NCI-H1105 treated with DMSO at 0.1 percent for 48 hours (cell line): Measurements from ENCODE around the gene NODAL.
A peak's percentile ranks its signal among the peaks of the same experiment; 100 is the strongest.

Source experiments
- DNase-seq: peaks from one replicate; lab custom pipeline; 2025; lab: John Stamatoyannopoulos, UW

Gene NODAL

DNA sequence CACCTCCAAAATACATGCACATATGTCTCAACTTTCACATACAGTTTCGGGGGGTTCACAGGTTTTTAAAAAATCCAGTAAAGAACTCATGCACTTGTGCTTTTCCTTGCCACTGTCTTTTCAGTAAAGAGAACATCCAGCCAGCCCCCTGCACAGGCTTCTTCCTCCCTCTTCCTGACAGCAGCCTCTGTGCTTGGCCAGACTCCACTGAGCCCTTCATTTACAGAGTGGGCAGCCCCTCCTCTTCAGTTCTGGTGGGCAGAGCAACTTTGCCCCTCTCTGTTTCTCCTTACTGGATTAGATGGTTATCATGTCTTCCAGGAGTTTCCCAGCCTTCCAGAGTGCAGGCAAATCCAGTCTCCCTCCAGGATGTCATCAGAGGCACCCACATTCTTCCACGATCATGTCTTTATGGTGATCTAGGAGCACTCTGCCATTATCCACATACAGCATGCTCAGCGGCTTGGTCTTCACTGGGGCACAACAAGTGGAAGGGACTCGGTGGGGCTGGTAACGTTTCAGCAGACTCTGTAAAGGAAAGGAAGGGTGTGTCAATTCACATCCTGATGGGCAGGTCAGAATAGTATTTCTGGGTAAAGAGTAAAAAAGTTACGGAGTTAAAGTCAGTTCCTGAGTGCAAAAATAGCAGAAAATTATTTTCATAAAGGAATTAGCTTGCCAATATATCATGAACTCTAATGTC lies 8.8 kb downstream of the NODAL start:
- no peak for DNase-seq

GRCh38 chr10:70432101-70432500 lies 9.4 kb downstream of the NODAL start:
- no peak for DNase-seq

GRCh38 chr10:70430493-70431445 lies 10.7 kb downstream of the NODAL start:
- DNase-seq, result no peak

DNA sequence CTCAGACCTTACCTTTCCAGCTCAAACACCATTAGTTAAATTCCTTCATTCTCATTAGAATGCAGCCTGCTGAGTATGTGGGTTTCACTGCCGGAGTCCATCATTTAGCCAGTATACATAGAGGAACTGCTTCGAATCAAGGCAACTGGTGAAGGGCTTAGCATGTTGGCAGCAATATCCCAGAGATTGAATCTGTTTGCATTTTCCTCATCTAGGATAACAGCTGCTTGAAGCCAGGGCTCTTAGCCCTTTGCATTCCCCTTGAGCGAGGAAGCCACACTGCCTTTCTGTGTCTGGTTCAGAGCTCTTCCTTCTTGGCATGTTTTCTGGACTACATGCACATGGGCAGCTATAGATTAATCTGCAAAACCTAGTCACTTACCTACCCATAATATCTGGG lies 14.7 kb downstream of the NODAL start:
- no peak for DNase-seq

- DNase-seq, result no peak
Observed at GRCh38 chr10:70425096-70425495, 16.4 kb downstream of the NODAL start.

GRCh38 chr10:70424320-70424719 lies 17.2 kb downstream of the NODAL start:
- no peak for DNase-seq

DNA sequence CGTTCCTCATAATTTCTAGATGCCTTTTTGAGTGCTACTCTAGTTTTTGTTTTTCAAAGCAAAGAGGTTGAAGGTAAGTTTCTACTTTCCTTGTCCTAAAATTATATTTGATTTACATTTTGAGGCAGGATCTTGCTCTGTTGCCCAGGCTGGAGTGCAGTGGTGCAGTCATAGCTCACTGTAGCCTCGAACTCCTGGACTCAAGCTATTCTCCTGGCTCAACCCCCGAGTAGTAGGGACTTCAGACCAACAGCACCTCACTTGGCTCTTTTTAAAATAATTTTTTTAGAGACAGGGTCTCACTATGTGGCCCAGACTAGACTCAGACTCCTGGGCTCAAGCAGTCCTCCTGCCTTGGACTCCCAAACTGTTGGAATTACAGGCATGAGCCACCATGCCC lies 22.8 kb downstream of the NODAL start:
- DNase-seq, result no peak

DNA sequence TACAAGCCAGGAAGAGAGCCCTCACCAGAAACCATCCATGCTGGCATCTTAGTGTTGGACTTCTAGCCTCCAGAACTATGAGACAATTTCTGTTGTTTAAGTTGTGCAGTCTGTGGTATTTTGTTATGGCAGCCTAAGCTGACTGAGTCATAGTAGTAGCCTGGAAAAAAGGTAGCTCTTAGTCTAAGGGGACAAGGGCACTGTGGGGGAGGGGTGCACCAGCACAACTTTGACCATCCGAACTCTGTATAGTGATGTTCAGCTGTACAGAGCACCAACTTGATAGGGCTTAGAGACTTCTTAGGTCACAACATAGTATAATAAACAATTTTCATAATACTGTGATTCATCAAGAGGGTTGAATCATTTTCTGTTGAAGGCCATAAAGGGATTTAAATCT lies 23.3 kb downstream of the NODAL start:
- no peak for DNase-seq

GRCh38 chr10:70417568-70417967 lies 23.9 kb downstream of the NODAL start:
- no peak for DNase-seq

GRCh38 chr10:70412356-70412755 lies 29.1 kb downstream of the NODAL start:
- DNase-seq, result no peak

GRCh38 chr10:70410608-70411007 lies 30.9 kb downstream of the NODAL start:
- no peak for DNase-seq

- no peak for DNase-seq
Observed at GRCh38 chr10:70409772-70410171, 31.7 kb downstream of the NODAL start.

DNA sequence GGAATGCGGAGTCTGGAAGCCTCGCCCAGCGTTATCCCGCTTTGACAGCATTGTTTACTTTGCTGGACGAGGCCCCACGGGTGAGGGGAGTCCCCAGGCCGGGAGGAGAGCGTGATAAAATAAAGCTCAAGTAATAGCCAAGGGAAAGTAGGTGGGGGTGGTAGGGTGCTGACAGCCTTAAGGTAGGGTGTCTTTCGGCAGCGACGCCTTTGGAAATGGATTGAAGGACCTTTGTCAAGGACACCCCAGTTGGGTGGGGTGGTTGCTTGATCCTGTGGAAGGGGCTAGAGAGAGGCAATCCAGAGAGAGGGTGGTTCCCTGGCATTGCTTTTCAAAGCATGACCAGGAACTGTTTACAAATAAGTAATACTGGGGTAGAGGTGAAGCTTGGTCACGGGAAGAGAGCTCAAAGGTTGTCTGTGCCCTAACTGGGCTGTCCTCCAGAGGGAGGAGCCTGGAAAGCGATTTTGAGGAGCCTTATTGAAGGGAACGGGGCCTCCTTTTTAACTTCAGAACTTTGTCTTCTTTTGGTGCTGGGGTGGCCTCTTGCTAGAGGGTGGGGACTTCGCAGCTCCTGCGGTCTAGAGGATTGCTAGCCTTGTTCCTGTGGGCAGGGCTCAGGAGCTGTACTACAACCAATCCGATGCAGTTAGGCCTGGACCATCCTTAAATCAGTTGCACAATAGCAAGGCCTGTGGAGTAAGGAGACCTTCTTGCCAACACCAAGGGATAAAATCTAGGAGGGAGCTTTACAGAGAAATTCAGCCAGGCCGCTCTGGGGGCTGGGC lies 36.2 kb downstream of the NODAL start:
- DNase-seq, result no peak

DNA sequence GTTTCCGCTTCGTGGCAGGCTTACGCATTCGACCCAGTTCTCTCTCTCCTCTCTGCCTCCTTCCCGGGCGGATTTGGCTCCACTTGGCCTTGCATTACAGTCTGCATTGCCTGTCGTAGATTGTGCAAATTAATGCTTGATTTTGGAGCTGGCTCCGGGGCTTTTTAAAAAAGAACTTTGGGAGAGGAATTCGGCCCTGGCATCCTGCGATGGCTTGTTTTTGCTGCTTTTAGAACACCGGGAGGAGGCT lies 36.8 kb downstream of the NODAL start:
- DNase-seq, result no peak

GRCh38 chr10:70404036-70404786 lies 37.3 kb downstream of the NODAL start, which contains the start of gene EIF4EBP2:
Gene EIF4EBP2 (plus strand): TSS chr10:70404145. CDS start chr10:70404402, 257 bp downstream.
- peak; percentile 83 for DNase-seq

GRCh38 chr10:70403483-70404035 lies 37.9 kb downstream of the NODAL start:
- DNase-seq, result no peak

- DNase-seq, result no peak
Observed at GRCh38 chr10:70399177-70399576, 42.3 kb downstream of the NODAL start.

- no peak for DNase-seq
Observed at GRCh38 chr10:70396140-70396539, 45.3 kb downstream of the NODAL start.

DNA sequence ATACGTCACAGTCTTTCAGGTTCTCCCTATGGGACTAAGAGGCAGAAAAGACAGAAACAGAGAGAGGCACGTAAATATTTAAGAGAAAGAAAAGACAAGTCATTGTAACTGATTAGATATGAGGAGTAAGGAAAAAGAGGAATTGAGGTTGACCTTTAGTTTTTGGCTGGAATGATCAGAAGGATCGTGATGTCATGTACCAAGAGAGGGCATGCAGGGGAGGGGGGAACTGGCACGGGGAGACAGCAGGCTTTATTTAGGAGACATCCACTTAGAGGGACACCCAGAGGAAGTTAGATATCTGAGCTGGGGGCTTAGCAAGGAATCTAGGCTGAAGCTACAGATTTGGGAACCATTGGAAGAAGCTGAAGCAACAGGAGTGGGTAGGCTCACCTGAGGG lies 49.8 kb downstream of the NODAL start:
- no peak for DNase-seq
